ENCODE measurements around the gene RBM19.
"Not testable (repeated sequence)": the region's sequence is repeated elsewhere in the genome, so short reads cannot be mapped to it uniquely, and the experiment has no call there.

RBM19 gene

DNA sequence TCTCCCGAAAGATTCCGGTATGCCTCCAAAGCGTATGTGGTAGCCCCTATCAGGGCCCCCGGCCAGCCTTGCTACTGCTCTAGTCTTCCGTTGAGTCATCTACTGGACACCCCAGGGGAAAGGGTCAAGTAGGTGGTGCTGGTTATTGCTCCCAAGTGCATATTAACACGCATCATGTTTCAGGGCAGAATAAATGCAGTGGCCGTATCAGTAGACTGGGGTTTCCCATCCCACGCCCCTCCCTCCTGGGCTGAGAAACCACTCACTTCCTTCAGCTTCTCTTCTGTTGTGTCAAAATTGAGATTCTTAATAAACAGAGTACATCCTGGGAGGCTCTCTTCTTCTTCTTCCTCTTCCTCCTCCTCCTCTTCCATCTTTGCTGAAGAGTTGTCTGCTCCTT lies 39.3 kb downstream of the RBM19 start:
- no peak for DNase-seq

GRCh38 chr12:113924341-113924740 lies 41.8 kb downstream of the RBM19 start:
- no peak for DNase-seq

DNA sequence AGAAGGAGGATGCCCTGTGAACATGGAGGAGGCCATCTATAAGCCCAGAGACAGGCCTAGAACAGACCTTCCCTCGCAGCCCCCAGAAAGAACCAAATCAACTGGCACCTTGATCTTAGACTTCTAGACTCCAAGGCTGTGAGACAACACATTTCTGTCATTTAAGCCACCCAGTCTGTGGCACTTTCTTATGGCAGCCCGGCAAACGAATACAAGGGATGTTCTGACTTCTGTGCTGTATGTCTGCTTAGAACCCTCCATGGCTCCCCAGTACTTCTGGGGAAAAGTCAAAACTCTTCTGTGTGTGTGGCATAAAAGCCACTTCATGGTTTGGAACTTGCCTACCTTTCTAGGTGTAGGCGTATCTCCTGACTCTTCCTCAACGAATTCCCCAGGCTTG lies 42.9 kb downstream of the RBM19 start:
- DNase-seq, result no peak

DNA sequence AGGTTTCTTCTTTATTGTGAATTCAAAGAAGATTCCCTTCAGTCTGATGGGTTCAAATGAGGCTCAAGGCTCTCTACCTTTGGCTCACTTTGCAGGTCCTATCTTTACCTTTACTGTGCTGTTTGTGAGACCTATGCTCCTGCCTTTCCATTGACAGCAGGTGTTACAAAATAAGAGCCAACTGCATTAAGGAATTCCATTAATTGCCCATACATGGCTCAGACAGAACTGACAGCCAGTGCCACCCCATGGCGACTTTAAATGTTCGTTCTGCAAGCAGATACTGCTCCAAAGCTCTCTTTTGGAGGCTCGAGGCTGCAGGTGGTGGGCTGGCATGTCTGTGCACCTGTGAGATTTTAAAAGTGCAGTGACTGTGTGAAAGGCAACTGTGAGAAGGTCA lies 44.7 kb downstream of the RBM19 start:
- no peak for DNase-seq

DNA sequence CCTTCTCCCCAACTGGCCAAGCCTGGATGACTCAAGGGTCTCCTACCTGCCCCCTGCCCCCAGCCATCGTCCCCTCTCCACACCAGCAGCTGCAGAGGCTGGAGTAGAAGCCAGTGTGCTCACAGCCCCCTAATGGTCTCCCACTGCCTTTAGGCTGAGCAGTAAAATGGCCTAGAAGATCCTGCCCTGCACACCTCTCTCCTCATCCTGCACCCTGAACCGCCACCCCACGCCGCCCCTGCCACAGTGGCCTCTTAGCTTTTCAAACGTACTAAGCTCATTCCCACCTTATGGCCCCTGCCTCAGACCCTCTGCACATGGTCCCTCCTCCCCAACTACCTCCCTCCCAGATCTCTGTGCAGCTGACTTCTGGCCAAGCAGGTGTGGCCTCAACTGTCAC lies 46.3 kb downstream of the RBM19 start:
- DNase-seq, result no peak

- no peak for DNase-seq
These were observed 47.8 kb downstream of the RBM19 start for GRCh38 chr12:113918306-113918705.

- no peak for DNase-seq
These were observed 48.7 kb downstream of the RBM19 start for GRCh38 chr12:113917393-113917792.

- DNase-seq, result no peak
These were observed 51.3 kb downstream of the RBM19 start for GRCh38 chr12:113914806-113915205.

DNA sequence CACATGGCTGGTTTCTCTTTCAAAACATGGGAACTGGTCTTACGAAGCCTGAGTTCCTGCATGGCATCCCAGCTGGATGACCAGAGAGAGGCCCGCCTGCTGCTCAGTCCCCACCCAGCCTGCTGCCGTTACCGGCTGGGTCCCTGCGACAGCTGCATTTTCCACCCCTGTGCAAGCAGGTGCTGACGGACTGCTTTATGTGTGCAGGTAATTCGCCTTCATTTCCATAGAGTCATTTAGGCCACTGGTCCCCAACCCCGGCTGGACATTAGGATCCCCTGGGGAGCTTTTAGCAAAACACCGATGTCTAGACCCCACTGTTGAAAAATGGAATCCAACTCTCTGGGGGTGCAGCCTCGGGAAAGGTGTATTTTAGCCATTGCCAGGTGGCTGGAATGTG lies 51.9 kb downstream of the RBM19 start:
- DNase-seq, result no peak

GRCh38 chr12:113912760-113913329 lies 53.3 kb downstream of the RBM19 start:
- DNase-seq, result peak; percentile 37

GRCh38 chr12:113911971-113912759 lies 54.0 kb downstream of the RBM19 start:
- no peak for DNase-seq

GRCh38 chr12:113910751-113911272 lies 55.3 kb downstream of the RBM19 start:
- DNase-seq, result no peak

DNA sequence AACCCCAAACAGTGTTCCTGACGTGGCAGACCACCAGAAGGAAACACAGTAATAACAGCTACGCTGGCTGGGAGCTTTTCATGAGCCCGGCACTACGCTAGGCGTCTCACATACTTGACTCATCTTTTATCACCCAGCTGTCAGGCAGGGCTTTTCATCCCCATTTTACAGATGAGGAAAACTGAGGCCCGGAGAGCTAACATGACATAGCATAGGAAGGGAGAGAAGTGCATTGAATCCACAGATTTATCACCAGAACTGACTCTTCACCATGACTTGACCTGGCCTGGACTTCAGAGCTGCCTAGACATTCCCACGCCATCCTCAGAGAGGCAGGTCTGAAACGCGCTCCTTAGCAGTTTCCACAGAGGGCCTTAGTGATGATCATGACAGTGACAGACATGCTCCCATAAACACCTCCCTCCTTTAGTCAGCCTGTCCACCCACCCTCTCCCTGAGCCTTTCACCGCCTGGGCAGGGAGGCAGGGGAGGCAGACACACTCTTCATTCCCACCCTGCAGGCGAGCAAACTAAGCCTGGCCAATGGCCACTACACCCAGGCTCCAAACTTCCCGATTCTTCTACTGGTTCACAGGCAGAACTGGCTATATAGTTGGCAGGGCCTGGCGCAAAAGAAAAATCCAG lies 56.2 kb downstream of the RBM19 start:
- DNase-seq, result no peak

DNA sequence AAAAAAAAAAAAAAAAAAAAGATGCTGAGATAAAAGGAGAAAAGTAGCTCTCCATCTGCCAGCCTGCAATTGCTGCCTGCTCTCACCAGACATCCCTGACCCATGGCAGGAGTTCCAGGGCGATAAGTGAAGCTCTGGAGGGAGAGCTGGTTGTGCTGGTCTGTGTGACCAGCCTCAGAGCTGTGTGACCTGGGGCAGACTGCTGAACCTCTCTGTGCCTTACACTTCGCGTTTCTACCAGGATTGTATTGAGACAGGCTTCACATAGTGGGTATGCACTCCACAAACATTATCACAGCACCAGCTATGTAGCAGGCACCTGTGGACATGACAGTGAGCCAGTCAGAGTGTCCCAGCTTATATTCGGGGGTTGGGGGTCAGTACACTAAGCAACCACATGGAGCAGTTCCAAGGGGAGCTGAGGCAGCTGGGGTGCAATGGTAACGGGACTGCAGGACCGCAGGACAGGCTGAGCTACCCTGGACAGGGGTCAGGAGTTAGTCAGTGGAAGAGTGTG lies 57.5 kb downstream of the RBM19 start:
- DNase-seq, result no peak

DNA sequence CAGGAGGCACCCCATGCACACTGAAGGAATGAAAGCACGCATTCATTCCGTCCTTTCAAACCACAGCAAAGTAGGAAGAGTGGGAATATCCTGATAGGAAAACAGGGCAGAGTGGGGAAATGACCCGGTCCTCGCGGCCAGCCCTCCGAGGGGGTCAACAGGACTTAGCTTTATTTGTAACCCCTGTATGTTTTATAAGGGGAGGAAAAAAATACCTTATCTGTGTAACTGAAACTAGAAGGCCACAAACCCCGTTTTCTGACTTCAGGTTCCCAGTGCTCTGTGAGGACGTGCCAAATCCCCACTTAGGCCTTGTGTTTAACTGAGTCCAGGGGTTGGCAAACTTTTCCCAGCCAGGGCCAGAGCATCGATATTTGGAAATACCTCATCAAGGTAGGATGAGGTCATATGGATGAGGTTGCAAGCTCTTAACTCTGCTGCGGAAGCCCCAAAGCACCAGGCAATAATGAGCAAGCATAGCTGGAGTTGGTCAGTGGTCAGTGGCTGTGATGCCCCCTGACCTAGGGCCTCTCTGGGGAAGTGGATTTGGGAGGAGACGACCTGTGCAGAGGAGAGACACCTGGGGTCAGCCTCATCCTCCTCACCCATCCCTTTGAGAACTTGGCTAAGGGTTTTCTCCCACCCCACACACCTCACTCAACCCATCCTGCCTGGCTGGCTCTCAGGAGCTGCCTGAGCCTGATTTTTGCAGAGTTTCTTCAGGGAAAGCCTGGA lies 58.5 kb downstream of the RBM19 start:
- DNase-seq, result no peak

GRCh38 chr12:113906411-113907200 lies 59.5 kb downstream of the RBM19 start:
- DNase-seq, result no peak

DNA sequence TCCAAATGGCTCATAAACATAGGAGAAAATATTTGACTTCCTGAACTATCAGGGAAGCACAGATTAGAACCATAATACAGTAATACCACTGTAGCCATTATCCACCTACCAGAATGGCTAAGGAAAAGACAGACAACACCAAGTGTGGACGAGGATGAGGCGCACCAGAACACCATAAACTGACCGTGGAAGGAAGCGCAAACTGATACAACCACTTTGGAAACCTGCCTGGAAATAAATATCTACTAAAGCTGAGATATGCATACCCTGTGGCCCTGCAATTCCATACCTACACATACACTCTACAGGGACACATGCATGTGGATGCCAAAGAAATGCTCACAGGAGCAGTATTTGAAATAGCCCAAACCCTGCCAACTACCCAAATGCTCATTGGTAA lies 60.3 kb downstream of the RBM19 start:
- DNase-seq, result no peak

DNA sequence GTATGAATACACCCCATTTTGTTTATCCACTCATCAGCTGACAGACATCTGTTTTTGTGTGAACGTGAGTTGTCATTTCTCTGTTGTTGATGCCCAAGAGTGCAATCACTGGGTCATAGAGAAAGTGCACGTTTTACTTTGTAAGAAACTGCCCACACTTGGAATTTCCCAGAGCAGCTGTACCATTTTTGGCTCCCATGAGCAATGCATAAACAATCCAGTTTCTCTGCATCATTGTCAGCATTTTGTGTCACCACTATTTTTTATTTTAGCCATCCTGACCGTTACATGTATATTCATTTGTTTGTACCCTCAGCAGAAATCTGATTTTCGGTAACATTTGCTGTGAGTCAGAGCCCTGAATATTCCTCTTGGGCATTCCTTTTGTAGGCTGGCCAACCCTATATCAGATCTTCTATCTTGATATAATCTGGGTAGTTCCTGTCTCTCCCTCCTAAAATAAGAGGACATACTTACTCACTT lies 62.7 kb downstream of the RBM19 start:
- DNase-seq, result no peak

- DNase-seq, result not testable (repeated sequence)
These were observed 64.8 kb downstream of the RBM19 start for GRCh38 chr12:113901319-113901718.

GRCh38 chr12:113900716-113901115 lies 65.4 kb downstream of the RBM19 start:
- no peak for DNase-seq

DNA sequence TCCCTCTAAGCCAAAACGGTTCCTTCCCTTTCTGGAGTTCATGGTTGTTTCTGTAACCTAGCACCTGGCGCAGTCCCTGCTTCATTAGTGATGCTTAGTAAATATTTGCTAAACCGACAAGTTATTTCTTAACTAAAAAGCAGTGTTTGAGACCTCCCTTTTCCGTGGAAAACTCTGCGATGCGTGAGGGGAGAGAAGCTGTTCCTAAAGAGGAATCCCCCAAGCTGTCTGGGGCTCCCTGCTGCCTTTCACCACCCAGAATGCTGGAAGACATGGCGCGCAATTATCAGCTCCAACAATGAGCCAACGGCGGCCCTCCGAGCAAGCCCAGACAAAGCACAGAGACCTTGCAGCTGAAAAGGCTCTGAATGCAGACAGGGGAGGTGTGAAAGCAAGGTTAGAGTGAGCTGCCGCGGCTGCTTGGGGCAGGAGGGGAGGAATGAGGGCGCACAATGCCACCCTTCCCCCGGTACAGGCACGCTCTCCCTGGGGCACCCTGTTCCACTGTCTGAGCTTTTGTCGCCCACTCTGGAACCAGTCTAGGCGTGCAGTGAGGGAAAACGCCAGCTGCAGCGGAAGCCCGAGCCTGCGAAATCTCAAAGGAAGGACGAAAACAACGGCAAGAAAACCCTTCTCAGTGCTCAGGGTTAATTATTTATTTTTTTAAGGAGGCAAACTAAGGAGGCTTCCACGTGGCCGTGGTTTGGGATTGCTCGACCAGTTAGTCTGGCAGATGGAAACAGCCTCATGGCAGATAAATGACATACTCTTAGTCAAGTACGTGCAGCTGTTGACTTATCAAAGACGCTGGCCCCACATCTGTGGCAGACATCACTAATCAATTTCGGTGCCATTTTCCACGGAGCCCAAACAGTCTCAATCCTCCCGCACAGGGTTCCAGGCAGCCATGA lies 66.3 kb downstream of the RBM19 start:
- peak; percentile 61 for DNase-seq

Measured in NCI-H748 treated with DMSO at 0.1 percent for 48 hours (cell line).